ENCODE data around the gene TRAK1.

The TRAK1 gene

GRCh38 chr3:42118762-42119361, 27.7 kb downstream of the TRAK1 start:
- no peaks in the 10 kb centered on the region for H3K27me3 ChIP-seq
- H3K9ac ChIP-seq, result peak overlapping the region in 2 of 11 experiments; percentile 2 to 11; a peak in 1 of 22 replicates
- no peaks in the 10 kb centered on the region; a peak in 1 of 22 replicates for H3K9me3 ChIP-seq (replicated peaks in 1 of 11)
- no peak overlapping the region for H3K4me3 ChIP-seq
- peak overlapping the region in 3 of 11 experiments; percentile 53 to 58 (median 53); a peak in 1 of 22 replicates for H3K4me2 ChIP-seq
- peaks cover 22 to 99% (median 72%) of the 10 kb centered on the region in 11 experiments; a peak in 20 of 22 replicates for H4K20me1 ChIP-seq
- TF ChIP-seq Cebpa-rat (IDR thresholded peaks at IDR 0.05), result no peak
- peaks cover 0 to 23% (median 8%) of the 10 kb centered on the region in 11 experiments; a peak in 11 of 22 replicates for H3K36me3 ChIP-seq
- H3K27ac ChIP-seq, result peak overlapping the region in 1 of 11 experiments; percentile 34; a peak in 1 of 22 replicates
- H3K4me1 ChIP-seq, result peaks cover 38 to 84% (median 70%) of the 10 kb centered on the region in 10 experiments

DNA sequence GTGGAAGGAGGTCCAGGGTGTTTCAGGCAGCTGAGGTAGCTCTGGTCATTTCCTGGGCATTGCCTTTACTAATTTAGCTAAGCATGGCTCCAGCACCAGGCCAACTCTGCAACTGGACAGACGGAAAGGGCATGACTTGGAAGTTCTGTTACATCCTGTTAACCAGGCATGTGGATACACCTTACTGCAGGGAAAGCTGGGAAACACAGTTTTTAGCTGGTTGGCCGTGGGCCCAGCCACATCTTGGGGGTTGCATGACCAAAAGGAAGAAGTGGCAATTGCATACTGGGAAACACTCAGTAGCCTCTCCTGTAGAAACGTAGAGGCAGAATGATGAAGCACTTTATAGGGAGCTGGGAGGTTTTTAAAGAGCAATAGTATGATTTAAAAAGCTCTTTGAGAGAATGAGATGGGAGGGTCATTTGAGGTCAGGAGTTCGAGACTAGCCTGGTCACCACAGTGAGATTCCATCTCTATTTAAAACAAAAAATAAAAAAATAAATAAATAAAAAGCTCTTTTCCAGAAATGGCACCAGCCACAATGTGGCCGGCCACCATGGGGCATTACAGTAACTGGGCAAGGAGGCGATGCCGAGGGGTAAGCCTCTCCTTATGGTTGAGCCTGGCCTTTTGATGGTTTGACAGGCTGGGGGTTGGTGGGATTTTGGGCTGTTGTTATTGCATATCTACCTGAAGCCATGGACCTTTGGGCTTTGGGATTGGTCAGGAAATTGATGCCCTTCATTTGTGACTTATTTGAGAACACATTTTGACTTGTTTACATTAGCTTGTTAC, 28.6 kb downstream of the TRAK1 start:
- H3K27ac ChIP-seq, result peak overlapping the region in 3 of 11 experiments; percentile 9 to 34 (median 10); a peak in 4 of 22 replicates
- TF ChIP-seq Cebpa-rat (IDR thresholded peaks at IDR 0.05), result no peak
- no peak overlapping the region for H3K9ac ChIP-seq
- peaks cover 22 to 99% (median 70%) of the 10 kb centered on the region in 11 experiments; a peak in 20 of 22 replicates for H4K20me1 ChIP-seq
- H3K9me3 ChIP-seq (replicated peaks in 1 of 11), result no peaks in the 10 kb centered on the region; a peak in 3 of 22 replicates
- peaks cover 39 to 78% (median 65%) of the 10 kb centered on the region in 10 experiments for H3K4me1 ChIP-seq
- H3K4me3 ChIP-seq, result no peak overlapping the region
- peak overlapping the region in 6 of 11 experiments; percentile 15 to 58 (median 53); a peak in 13 of 22 replicates for H3K4me2 ChIP-seq
- H3K27me3 ChIP-seq, result no peaks in the 10 kb centered on the region
- H3K36me3 ChIP-seq, result peaks cover 2 to 29% (median 17%) of the 10 kb centered on the region in 11 experiments; a peak in 19 of 22 replicates

- Histone ChIP-seq H3K4me3 (no peak overlapping the region), H3K27ac (no peak overlapping the region), H3K9me3 (replicated peaks in 1 of 11) (peaks cover 0 to 4% (median 0%) of the 10 kb centered on the region in 11 experiments; a peak in 3 of 22 replicates), H3K9ac (no peak overlapping the region), H3K27me3 (no peaks in the 10 kb centered on the region), H3K36me3 (peaks cover 13 to 40% (median 27%) of the 10 kb centered on the region in 11 experiments), H3K4me2 (no peak overlapping the region), H4K20me1 (peaks cover 22 to 99% (median 63%) of the 10 kb centered on the region in 11 experiments; a peak in 20 of 22 replicates), H3K4me1 (peaks cover 39 to 67% (median 57%) of the 10 kb centered on the region in 10 experiments)
- TF ChIP-seq Cebpa-rat (IDR thresholded peaks at IDR 0.05), result no peak
Measured at GRCh38 chr3:42120866-42121265, 29.7 kb downstream of the TRAK1 start.

GRCh38 chr3:42122261-42123011, 31.3 kb downstream of the TRAK1 start:
- Histone ChIP-seq H3K36me3 (peaks cover 28 to 55% (median 42%) of the 10 kb centered on the region in 11 experiments), H4K20me1 (peaks cover 12 to 92% (median 47%) of the 10 kb centered on the region in 11 experiments; a peak in 20 of 22 replicates), H3K4me2 (peak overlapping the region in 10 of 11 experiments; percentile 8 to 59 (median 43); a peak in 13 of 22 replicates), H3K9ac (no peak overlapping the region), H3K4me1 (peaks cover 32 to 52% (median 47%) of the 10 kb centered on the region in 10 experiments), H3K9me3 (replicated peaks in 1 of 11) (peaks cover 0 to 4% (median 0%) of the 10 kb centered on the region in 11 experiments; a peak in 3 of 22 replicates), H3K27ac (no peak overlapping the region), H3K27me3 (no peaks in the 10 kb centered on the region), H3K4me3 (no peak overlapping the region)
- no peak for TF ChIP-seq Cebpa-rat (IDR thresholded peaks at IDR 0.05)

DNA sequence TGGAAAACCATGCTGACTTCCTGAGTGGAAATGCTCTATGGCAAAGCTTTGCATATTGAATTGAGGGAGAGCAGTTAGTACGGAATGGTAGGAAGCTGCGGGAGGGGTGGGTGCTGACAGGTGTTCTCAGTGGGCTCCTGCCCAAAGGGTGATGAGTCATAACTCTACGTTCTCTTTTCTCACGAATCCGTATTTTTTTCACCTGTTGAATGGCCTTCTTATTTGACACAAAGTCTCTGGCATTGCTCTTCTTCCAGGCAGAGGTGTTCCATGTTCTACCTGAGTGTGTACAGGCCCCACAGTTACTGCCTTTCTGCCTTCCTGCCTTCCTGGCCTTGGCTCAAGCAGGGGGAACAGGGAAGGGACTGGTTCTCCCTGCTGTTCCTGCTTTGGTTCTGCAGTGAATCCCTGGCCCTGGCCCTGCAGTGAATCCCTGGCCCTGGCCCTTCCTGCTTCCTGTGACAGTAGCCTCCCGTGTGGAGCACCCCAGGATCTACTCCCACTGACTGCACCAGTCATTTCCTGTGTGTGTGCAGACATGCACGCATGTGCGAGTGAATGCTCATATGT, 31.9 kb downstream of the TRAK1 start:
- Histone ChIP-seq H3K36me3 (peaks cover 32 to 59% (median 46%) of the 10 kb centered on the region in 11 experiments), H3K4me1 (peaks cover 37 to 55% (median 49%) of the 10 kb centered on the region in 10 experiments), H3K4me2 (peak overlapping the region; percentile 8 to 59 (median 44); a peak in 21 of 22 replicates), H3K9ac (no peak overlapping the region), H3K4me3 (no peak overlapping the region), H3K27ac (no peak overlapping the region), H4K20me1 (peaks cover 9 to 90% (median 40%) of the 10 kb centered on the region in 11 experiments; a peak in 18 of 22 replicates), H3K9me3 (replicated peaks in 1 of 11) (peaks cover 0 to 4% (median 0%) of the 10 kb centered on the region in 11 experiments; a peak in 3 of 22 replicates), H3K27me3 (no peaks in the 10 kb centered on the region)
- no peak for TF ChIP-seq Cebpa-rat (IDR thresholded peaks at IDR 0.05)

GRCh38 chr3:42123824-42124658, 32.9 kb downstream of the TRAK1 start:
- Histone ChIP-seq H3K4me3 (no peak overlapping the region), H3K9ac (no peak overlapping the region), H3K4me1 (peaks cover 38 to 59% (median 47%) of the 10 kb centered on the region in 10 experiments), H3K4me2 (peak overlapping the region in 1 of 11 experiments; percentile 44; a peak in 2 of 22 replicates), H3K27ac (no peak overlapping the region), H4K20me1 (peaks cover 9 to 90% (median 32%) of the 10 kb centered on the region in 11 experiments; a peak in 17 of 22 replicates), H3K36me3 (peaks cover 36 to 64% (median 47%) of the 10 kb centered on the region in 11 experiments), H3K27me3 (no peaks in the 10 kb centered on the region), H3K9me3 (replicated peaks in 1 of 11) (peaks cover 0 to 4% (median 0%) of the 10 kb centered on the region in 11 experiments; a peak in 3 of 22 replicates)
- no peak for TF ChIP-seq Cebpa-rat (IDR thresholded peaks at IDR 0.05)

GRCh38 chr3:42127226-42127625, 36.1 kb downstream of the TRAK1 start:
- Histone ChIP-seq H3K36me3 (peaks cover 53 to 88% (median 65%) of the 10 kb centered on the region in 11 experiments), H4K20me1 (peaks cover 6 to 85% (median 17%) of the 10 kb centered on the region in 11 experiments; a peak in 17 of 22 replicates), H3K9me3 (replicated peaks in 1 of 11) (peaks cover 0 to 4% (median 0%) of the 10 kb centered on the region in 11 experiments; a peak in 3 of 22 replicates), H3K4me2 (peak overlapping the region in 6 of 11 experiments; percentile 23 to 62 (median 49); a peak in 8 of 22 replicates), H3K27ac (no peak overlapping the region), H3K4me1 (peaks cover 20 to 52% (median 40%) of the 10 kb centered on the region in 10 experiments), H3K27me3 (no peaks in the 10 kb centered on the region), H3K4me3 (no peak overlapping the region), H3K9ac (no peak overlapping the region)
- no peak for TF ChIP-seq Cebpa-rat (IDR thresholded peaks at IDR 0.05)

Measured in BLaER1 treated with 17β-estradiol and CSF1 and Interleukin-3, amounts not matched to agents 10 nM and 100 nM (cell line).